ENCODE results near the gene OR8B3.

- TF ChIP-seq EZH2 (IDR thresholded peaks at IDR 0.05; ENCODE audit: low read length, unreplicated experiment) (no peak), EZH2phosphoT487 (IDR thresholded peaks at IDR 0.05; ENCODE audit: borderline replicate concordance, low read length) (no peak)
- TF ChIP-seq, protein P1, sequence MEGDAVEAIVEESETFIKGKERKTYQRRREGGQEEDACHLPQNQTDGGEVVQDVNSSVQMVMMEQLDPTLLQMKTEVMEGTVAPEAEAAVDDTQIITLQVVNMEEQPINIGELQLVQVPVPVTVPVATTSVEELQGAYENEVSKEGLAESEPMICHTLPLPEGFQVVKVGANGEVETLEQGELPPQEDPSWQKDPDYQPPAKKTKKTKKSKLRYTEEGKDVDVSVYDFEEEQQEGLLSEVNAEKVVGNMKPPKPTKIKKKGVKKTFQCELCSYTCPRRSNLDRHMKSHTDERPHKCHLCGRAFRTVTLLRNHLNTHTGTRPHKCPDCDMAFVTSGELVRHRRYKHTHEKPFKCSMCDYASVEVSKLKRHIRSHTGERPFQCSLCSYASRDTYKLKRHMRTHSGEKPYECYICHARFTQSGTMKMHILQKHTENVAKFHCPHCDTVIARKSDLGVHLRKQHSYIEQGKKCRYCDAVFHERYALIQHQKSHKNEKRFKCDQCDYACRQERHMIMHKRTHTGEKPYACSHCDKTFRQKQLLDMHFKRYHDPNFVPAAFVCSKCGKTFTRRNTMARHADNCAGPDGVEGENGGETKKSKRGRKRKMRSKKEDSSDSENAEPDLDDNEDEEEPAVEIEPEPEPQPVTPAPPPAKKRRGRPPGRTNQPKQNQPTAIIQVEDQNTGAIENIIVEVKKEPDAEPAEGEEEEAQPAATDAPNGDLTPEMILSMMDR (conservative IDR thresholded peaks at IDR 0.05; ENCODE audit: low read depth, low read length) = no peak
Measured at GRCh38 chr11:124409906-124410305, 11.1 kb upstream of the OR8B3 start.

Measured in PC-3 (cell line).